HepG2 (cell line): ENCODE data around the gene AFDN. TPM values are rescaled to one million over a fixed set of nuclear protein-coding genes. Genes with fewer than 3 reads are reported as not detected.

Experiments used
- ARNT2 ChIP-seq: sonication (generic); formaldehyde crosslinking; IDR thresholded peaks from 2 replicates; pipeline ENCODE4 v1.8.0; 2022; ENCODE audit warnings: mild to moderate bottlenecking, low read depth, missing genetic modification reagents, moderate library complexity
- BCL6 ChIP-seq: IDR thresholded peaks from 2 replicates; pipeline ENCODE4 v1.6.1; 2016; ENCODE audit warnings: missing genetic modification reagents, missing compliant biosample characterization
- KMT2B ChIP-seq: IDR thresholded peaks from 2 replicates; pipeline ENCODE4 v1.6.1; 2016; ENCODE audit warnings: missing genetic modification reagents, missing compliant biosample characterization
- MAF1 ChIP-seq: sonication (generic); formaldehyde crosslinking; IDR thresholded peaks from 2 replicates; pipeline ENCODE4 v1.5.0; 2020; ENCODE audit warnings: missing genetic modification reagents, borderline replicate concordance
- MAZ ChIP-seq, 2 experiments: sonication (generic) in 1 of 2; formaldehyde crosslinking in 1 of 2; IDR thresholded peaks; 2 replicates each; pipeline versions ENCODE4 v1.5.0 to v1.6.1; 2012 to 2020; ENCODE audit warnings: low read depth in 2 of 2, mild to moderate bottlenecking in 2 of 2, borderline replicate concordance in 1 of 2, improper control_type of control experiment in 1 of 2, low read length in 1 of 2, missing genetic modification reagents in 1 of 2, moderate library complexity in 1 of 2
- NAIF1 ChIP-seq: sonication (generic); formaldehyde crosslinking; IDR thresholded peaks from 2 replicates; pipeline ENCODE4 v1.5.0; 2020; ENCODE audit warnings: mild to moderate bottlenecking, missing genetic modification reagents, borderline replicate concordance
- NCOA5 ChIP-seq: sonication (generic); formaldehyde crosslinking; IDR thresholded peaks from 2 replicates; pipeline ENCODE4 v1.4.0; 2020; ENCODE audit warnings: missing genetic modification reagents
- NR2C2 ChIP-seq: sonication (generic); formaldehyde crosslinking; IDR thresholded peaks from 2 replicates; pipeline ENCODE4 v1.4.0; 2020; ENCODE audit warnings: missing genetic modification reagents, mild to moderate bottlenecking, moderate library complexity, borderline replicate concordance
- NR2F2 ChIP-seq: IDR thresholded peaks from 2 replicates; pipeline ENCODE4 v1.6.1; 2012; ENCODE audit warnings: low read depth, inconsistent platforms, borderline replicate concordance
- RCOR2 ChIP-seq: IDR thresholded peaks from 2 replicates; pipeline ENCODE4 v1.6.1; 2016; ENCODE audit warnings: missing biosample characterization, missing genetic modification reagents
- RXRB ChIP-seq: IDR thresholded peaks from 2 replicates; pipeline ENCODE4 v1.6.1; 2016; ENCODE audit warnings: borderline replicate concordance, missing genetic modification reagents, missing compliant biosample characterization
- TBX3 ChIP-seq: fragments of 450-650 bp; IDR thresholded peaks from 2 replicates; pipeline ENCODE4 v1.6.1; 2017; ENCODE audit warnings: antibody characterized with exemption, mild to moderate bottlenecking, inconsistent platforms, borderline replicate concordance
- TMF1 ChIP-seq: sonication (generic); formaldehyde crosslinking; IDR thresholded peaks from 2 replicates; pipeline ENCODE4 v1.8.1; 2022; ENCODE audit warnings: low read depth, missing genetic modification reagents
- XRCC5 ChIP-seq: fragments of 200-400 bp; formaldehyde crosslinking; optimal IDR thresholded peaks from 2 replicates; pipeline ENCODE3; 2017; ENCODE audit warnings: mild to moderate bottlenecking, low read length
- ZNF292 ChIP-seq: sonication (generic); formaldehyde crosslinking; IDR thresholded peaks from 2 replicates; pipeline ENCODE4 v1.8.1; 2022; ENCODE audit warnings: mild to moderate bottlenecking, low read depth, missing genetic modification reagents, borderline replicate concordance
- ZNF615 ChIP-seq: sonication (generic); formaldehyde crosslinking; IDR thresholded peaks from 2 replicates; pipeline ENCODE4 v1.5.0; 2020; ENCODE audit warnings: mild to moderate bottlenecking, missing genetic modification reagents, borderline replicate concordance
- ZNF713 ChIP-seq: sonication (generic); formaldehyde crosslinking; IDR thresholded peaks from 2 replicates; pipeline ENCODE4 v1.4.0; 2020; ENCODE audit warnings: mild to moderate bottlenecking, missing genetic modification reagents
- polyA plus RNA-seq, 8 experiments: library from polyadenylated mRNA; depleted of rRNA in 3 of 8; stranded (reverse) in 7 of 8; unstranded in 1 of 8; fragments of >200 nt; fragmentation: Illumina TruSeq in 4 of 8; extraction: Trizol in 4 of 8; gene quantifications; 2 replicates each; pipeline versions ENCODE4 v1.2.1 to v1.2.3, GENCODE V29; 2011 to 2016; ENCODE audit warnings: low read depth in 4 of 8, missing spikeins in 1 of 8, mixed read lengths in 1 of 8; ENCODE audit not compliant: insufficient read depth in 1 of 8
- total RNA-seq, 5 experiments: library from RNA; depleted of rRNA; stranded (reverse); fragments of >200 nt; fragmentation: Illumina TruSeq; extraction: Trizol; gene quantifications; 2 replicates each; pipeline ENCODE4 v1.2.3, GENCODE V29; 2016; ENCODE audit warnings: low read depth in 1 of 5
- TF ChIP-seq, protein P1 (sequence below): sonication (generic); formaldehyde crosslinking; conservative IDR thresholded peaks from 2 replicates; pipeline ENCODE4 v1.8.0; 2022; ENCODE audit warnings: mild to moderate bottlenecking, moderate library complexity, missing genetic modification reagents
- TF ChIP-seq, protein P2 (sequence below): IDR thresholded peaks from 2 replicates; pipeline ENCODE4 v1.6.1; 2012; ENCODE audit warnings: low read depth, low read length, improper control_type of control experiment
- TF ChIP-seq, protein P3 (sequence below): sonication (generic); formaldehyde crosslinking; IDR thresholded peaks from 2 replicates; pipeline ENCODE4 v1.4.0; 2020; ENCODE audit warnings: missing genetic modification reagents

Gene AFDN
- total and polyA plus RNA-seq, 2 of the 13 experiments (the other 11 are each of a cell fraction or from before 2014, with no cell fraction given): 136 to 151 TPM

DNA sequence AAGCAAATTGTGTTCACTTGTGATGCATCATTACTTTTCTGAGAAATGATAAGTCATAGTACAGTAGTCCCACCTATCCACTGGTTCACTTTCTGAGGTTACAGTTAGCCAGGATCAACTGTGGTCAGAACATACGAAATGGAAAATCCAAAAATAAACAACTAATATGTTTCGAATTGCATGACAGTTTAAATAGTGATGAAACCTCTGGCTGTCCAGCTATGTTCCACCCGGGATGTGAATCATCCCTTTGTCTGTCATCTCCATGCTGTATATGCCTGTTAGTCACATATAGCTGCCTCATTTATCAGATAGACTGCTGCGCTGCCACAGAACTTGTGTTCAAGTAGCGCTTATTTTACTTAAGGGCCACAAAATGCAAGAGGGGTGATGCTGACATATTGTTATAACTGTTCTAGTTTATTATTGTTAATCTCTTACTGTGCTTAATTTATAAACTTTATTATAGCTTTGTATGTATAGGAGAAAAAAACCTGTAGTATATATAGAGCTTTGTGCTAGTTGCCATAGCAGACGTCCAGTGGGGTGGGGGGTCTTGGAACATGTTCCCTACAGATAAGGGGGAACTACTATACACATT, 29.2 kb downstream of the AFDN start (continued):
- no peak for TF ChIP-seq ZNF615
- TF ChIP-seq MAZ (IDR thresholded peaks at IDR 0.05; ENCODE audit: borderline replicate concordance, low read depth, low read length): no peak
- TF ChIP-seq MAZ (CRISPR knock-in tag; IDR thresholded peaks at IDR 0.05; ENCODE audit: low read depth): no peak
- TF ChIP-seq, protein P1, sequence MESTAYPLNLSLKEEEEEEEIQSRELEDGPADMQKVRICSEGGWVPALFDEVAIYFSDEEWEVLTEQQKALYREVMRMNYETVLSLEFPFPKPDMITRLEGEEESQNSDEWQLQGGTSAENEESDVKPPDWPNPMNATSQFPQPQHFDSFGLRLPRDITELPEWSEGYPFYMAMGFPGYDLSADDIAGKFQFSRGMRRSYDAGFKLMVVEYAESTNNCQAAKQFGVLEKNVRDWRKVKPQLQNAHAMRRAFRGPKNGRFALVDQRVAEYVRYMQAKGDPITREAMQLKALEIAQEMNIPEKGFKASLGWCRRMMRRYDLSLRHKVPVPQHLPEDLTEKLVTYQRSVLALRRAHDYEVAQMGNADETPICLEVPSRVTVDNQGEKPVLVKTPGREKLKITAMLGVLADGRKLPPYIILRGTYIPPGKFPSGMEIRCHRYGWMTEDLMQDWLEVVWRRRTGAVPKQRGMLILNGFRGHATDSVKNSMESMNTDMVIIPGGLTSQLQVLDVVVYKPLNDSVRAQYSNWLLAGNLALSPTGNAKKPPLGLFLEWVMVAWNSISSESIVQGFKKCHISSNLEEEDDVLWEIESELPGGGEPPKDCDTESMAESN: no peak
- no peak for TF ChIP-seq MAF1
- peak; percentile 83 for TF ChIP-seq RCOR2 (CRISPR knock-in tag)
- TF ChIP-seq NCOA5 (CRISPR knock-in tag): no peak
- no peak for TF ChIP-seq ARNT2
- TF ChIP-seq KMT2B (CRISPR knock-in tag): no peak
- no peak for TF ChIP-seq NR2F2
- no peak for TF ChIP-seq ZNF713 (CRISPR knock-in tag)
- TF ChIP-seq, protein P2, sequence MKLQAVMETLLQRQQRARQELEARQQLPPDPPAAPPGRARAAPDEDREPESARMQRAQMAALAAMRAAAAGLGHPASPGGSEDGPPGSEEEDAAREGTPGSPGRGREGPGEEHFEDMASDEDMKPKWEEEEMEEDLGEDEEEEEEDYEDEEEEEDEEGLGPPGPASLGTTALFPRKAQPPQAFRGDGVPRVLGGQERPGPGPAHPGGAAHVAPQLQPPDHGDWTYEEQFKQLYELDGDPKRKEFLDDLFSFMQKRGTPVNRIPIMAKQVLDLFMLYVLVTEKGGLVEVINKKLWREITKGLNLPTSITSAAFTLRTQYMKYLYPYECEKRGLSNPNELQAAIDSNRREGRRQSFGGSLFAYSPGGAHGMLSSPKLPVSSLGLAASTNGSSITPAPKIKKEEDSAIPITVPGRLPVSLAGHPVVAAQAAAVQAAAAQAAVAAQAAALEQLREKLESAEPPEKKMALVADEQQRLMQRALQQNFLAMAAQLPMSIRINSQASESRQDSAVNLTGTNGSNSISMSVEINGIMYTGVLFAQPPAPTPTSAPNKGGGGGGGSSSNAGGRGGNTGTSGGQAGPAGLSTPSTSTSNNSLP: peak; percentile 87
- TF ChIP-seq NAIF1 (CRISPR knock-in tag): no peak
- TF ChIP-seq, protein P3, sequence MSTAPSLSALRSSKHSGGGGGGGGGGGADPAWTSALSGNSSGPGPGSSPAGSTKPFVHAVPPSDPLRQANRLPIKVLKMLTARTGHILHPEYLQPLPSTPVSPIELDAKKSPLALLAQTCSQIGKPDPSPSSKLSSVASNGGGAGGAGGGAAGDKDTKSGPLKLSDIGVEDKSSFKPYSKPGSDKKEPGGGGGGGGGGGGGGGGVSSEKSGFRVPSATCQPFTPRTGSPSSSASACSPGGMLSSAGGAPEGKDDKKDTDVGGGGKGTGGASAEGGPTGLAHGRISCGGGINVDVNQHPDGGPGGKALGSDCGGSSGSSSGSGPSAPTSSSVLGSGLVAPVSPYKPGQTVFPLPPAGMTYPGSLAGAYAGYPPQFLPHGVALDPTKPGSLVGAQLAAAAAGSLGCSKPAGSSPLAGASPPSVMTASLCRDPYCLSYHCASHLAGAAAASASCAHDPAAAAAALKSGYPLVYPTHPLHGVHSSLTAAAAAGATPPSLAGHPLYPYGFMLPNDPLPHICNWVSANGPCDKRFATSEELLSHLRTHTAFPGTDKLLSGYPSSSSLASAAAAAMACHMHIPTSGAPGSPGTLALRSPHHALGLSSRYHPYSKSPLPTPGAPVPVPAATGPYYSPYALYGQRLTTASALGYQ (CRISPR knock-in tag): no peak
- TF ChIP-seq XRCC5: no peak
- 0 out of 2 replicates have a peak, but pooled peaks have one; percentile 40 for TF ChIP-seq RXRB (CRISPR knock-in tag)
- peak; percentile 38; the same call in 1 of the 2 replicates for TF ChIP-seq TBX3
- 0 out of 2 replicates have a peak, but pooled peaks have one; percentile 29 for TF ChIP-seq ZNF292 (CRISPR knock-in tag)
- TF ChIP-seq BCL6 (CRISPR knock-in tag): peak; percentile 72
- no peak for TF ChIP-seq NR2C2 (CRISPR knock-in tag)
- no peak for TF ChIP-seq TMF1
